Right cardiac atrium (tissue), 5 donors: ENCODE data around the gene DIS3L2. TPM values are rescaled to one million over a fixed set of nuclear protein-coding genes. Genes with fewer than 3 reads are reported as not detected.
"Not testable (repeated sequence)": the region's sequence is repeated elsewhere in the genome, so short reads cannot be mapped to it uniquely, and the experiment has no call there.

ENCODE experiments used
- ATAC-seq, 2 donors: fragments of 200-7000 bp; cut with Tn5 transposase; one replicate each; pipeline versions ENCODE4 v1.8.0 to v1.9.1; 2020; ENCODE audit warnings: moderate library complexity in 2 of 2, mild to moderate bottlenecking in 1 of 2
- DNase-seq, 3 donors: peaks; one replicate each; pipeline ENCODE4 v3.0.0-alpha.2; 2020
- H3K27ac ChIP-seq: one replicate; pipeline ENCODE4 v1.5.1; 2013; ENCODE audit warnings: mild to moderate bottlenecking, low read length, control low read depth, moderate library complexity
- H3K27me3 ChIP-seq: one replicate; pipeline ENCODE4 v1.6.1; 2013; ENCODE audit not compliant: control insufficient read depth, insufficient read depth
- H3K4me1 ChIP-seq: one replicate; pipeline ENCODE4 v1.6.1; 2013; ENCODE audit warnings: low read length; ENCODE audit not compliant: control insufficient read depth, insufficient read depth
- H3K4me3 ChIP-seq: one replicate; pipeline ENCODE4 v1.5.1; 2013; ENCODE audit warnings: low read length, control low read depth
- H3K9me3 ChIP-seq: one replicate; pipeline ENCODE4 v1.6.1; 2013; ENCODE audit warnings: low read length; ENCODE audit not compliant: control insufficient read depth
- WGBS: extraction: QIAGEN DNeasy Blood & Tissue Kit; methylation state at CpG from one replicate; pipeline ENCODE4 v1.1.7; 2013; 5-methylcytosine and 5-hydroxymethylcytosine counted together
- intact Hi-C, 4 donors: fragments of 100-400 bp; cut with DNase I; formaldehyde crosslinking; loops; one replicate each; pipeline versions ENCODE4 v1.11.0 to v1.14.0; 2022 to 2023
- polyA plus RNA-seq: library from polyadenylated mRNA; stranded (reverse); fragments of 200-250 nt; gene quantifications from one replicate; pipeline ENCODE4 v1.2.3, GENCODE V29; 2013
- total RNA-seq, 4 donors: library from RNA; stranded (reverse); fragmentation: NEBNext Ultra II Directional; extraction: Animal tissue kit (Norgen Biotek cat#: 25700); gene quantifications; one replicate each; pipeline ENCODE4 v1.2.1, GENCODE V29; 2021
- donor health status: healthy with polysubstance abuse.
- donor health status: DM: no; HTN: yes; CAD: no.
- donor health status: DM: no; HTN: no; CAD: no.
- donor health status: DM: no; HTN: yes; CAD: no; lungs with severe emphysema.
- donor health status: DM: yes; HTN: yes; CAD: no.

Gene DIS3L2
- total and polyA plus RNA-seq, 5 donors, result 11.0 to 25.4 (median 20.5) TPM

- H3K9me3 ChIP-seq, result no peaks in the 10 kb centered on the region
- 85% methylated on average over 18 of the region's 18 CpGs for WGBS
- peak in 1 of 3 donors; percentile 25 for DNase-seq
- no peak overlapping the region for H3K4me3 ChIP-seq
- no peak overlapping the region for H3K27ac ChIP-seq
- ATAC-seq, result no peak
- no peaks in the 10 kb centered on the region for H3K27me3 ChIP-seq
- intact Hi-C loops, result loop anchor here in 1 of 4 donors (10.0 kb wide), 1 partner anchor 188 kb away; the partner anchor contains the start of genes CHRND and PRSS56
- H3K4me1 ChIP-seq, result no peaks in the 10 kb centered on the region
Measured at GRCh38 chr2:232336981-232337720, 375.6 kb downstream of the DIS3L2 start.

- not testable (repeated sequence) for ATAC-seq, DNase-seq, H3K27ac ChIP-seq, H3K9me3 ChIP-seq, H3K4me3 ChIP-seq, H3K4me1 ChIP-seq, H3K27me3 ChIP-seq
- WGBS, result 93% methylated on average over 9 of the region's 16 CpGs
- intact Hi-C loops, result loop anchor here in 1 of 4 donors (10.0 kb wide), 1 partner anchor 187 kb away; the partner anchor contains the start of genes CHRND and PRSS56
Measured at GRCh38 chr2:232338094-232338758, 376.7 kb downstream of the DIS3L2 start.

- Histone ChIP-seq H3K4me1 (no peaks in the 10 kb centered on the region), H3K9me3 (no peaks in the 10 kb centered on the region), H3K27me3 (no peaks in the 10 kb centered on the region), H3K27ac (no peak overlapping the region), H3K4me3 (no peak overlapping the region)
- DNase-seq, result no peak
- intact Hi-C loops, result loop anchor here in 1 of 4 donors (10.0 kb wide), 1 partner anchor 186 kb away; the partner anchor contains the start of genes CHRND and PRSS56
- ATAC-seq, result peak in 1 of 2 donors; percentile 2
- 91% methylated on average over 7 of the region's 7 CpGs for WGBS
Measured at GRCh38 chr2:232338759-232339106, 377.2 kb downstream of the DIS3L2 start.

GRCh38 chr2:232339121-232340081 lies 377.9 kb downstream of the DIS3L2 start:
- H3K27me3 ChIP-seq, result no peaks in the 10 kb centered on the region
- H3K9me3 ChIP-seq, result no peaks in the 10 kb centered on the region
- H3K4me3 ChIP-seq, result no peak overlapping the region
- intact Hi-C loops, result loop anchor here in 1 of 4 donors (10.0 kb wide), 1 partner anchor 185 kb away; the partner anchor contains the start of genes CHRND and PRSS56
- no peaks in the 10 kb centered on the region for H3K4me1 ChIP-seq
- no peak overlapping the region for H3K27ac ChIP-seq
- ATAC-seq (no peak), DNase-seq (no peak)
- WGBS, result 79% methylated on average over 23 of the region's 23 CpGs

- intact Hi-C loops, result no loop called here
Measured at GRCh38 chr2:232340171-232340935, 378.8 kb downstream of the DIS3L2 start.

GRCh38 chr2:232341061-232341738 lies 379.7 kb downstream of the DIS3L2 start:
- DNase-seq (no peak), ATAC-seq (no peak)
- Histone ChIP-seq H3K4me3 (no peak overlapping the region), H3K27me3 (no peaks in the 10 kb centered on the region), H3K4me1 (no peaks in the 10 kb centered on the region), H3K27ac (no peak overlapping the region), H3K9me3 (no peaks in the 10 kb centered on the region)
- intact Hi-C loops, result no loop called here
- WGBS, result 91% methylated on average over 17 of the region's 17 CpGs

More at GRCh38 chr2:232340171-232340935, 378.8 kb downstream of the DIS3L2 start:
- H3K27me3 ChIP-seq, result no peaks in the 10 kb centered on the region
- ATAC-seq, result no peak
- 93% methylated on average over 14 of the region's 14 CpGs for WGBS
- no peak overlapping the region for H3K4me3 ChIP-seq
- H3K9me3 ChIP-seq, result no peaks in the 10 kb centered on the region
- DNase-seq, result no peak
- H3K27ac ChIP-seq, result no peak overlapping the region
- no peaks in the 10 kb centered on the region for H3K4me1 ChIP-seq

GRCh38 chr2:232341739-232342126 lies 380.2 kb downstream of the DIS3L2 start:
- no peak overlapping the region for H3K27ac ChIP-seq
- WGBS, result 94% methylated on average over 4 of the region's 4 CpGs
- H3K27me3 ChIP-seq, result no peaks in the 10 kb centered on the region
- no peak overlapping the region for H3K4me3 ChIP-seq
- DNase-seq, result no peak
- intact Hi-C loops, result no loop called here
- H3K4me1 ChIP-seq, result no peaks in the 10 kb centered on the region
- no peaks in the 10 kb centered on the region for H3K9me3 ChIP-seq
- no peak for ATAC-seq

- Histone ChIP-seq H3K27ac (no peak overlapping the region), H3K4me3 (no peak overlapping the region), H3K4me1 (no peaks in the 10 kb centered on the region), H3K9me3 (no peaks in the 10 kb centered on the region), H3K27me3 (no peaks in the 10 kb centered on the region)
- ATAC-seq (no peak), DNase-seq (no peak)
- intact Hi-C loops, result no loop called here
- 76% methylated on average over 19 of the region's 19 CpGs for WGBS
Measured at GRCh38 chr2:232342635-232343565, 381.4 kb downstream of the DIS3L2 start.

- Histone ChIP-seq H3K4me1 (no peaks in the 10 kb centered on the region), H3K9me3 (no peaks in the 10 kb centered on the region), H3K27ac (no peak overlapping the region), H3K27me3 (no peaks in the 10 kb centered on the region), H3K4me3 (no peak overlapping the region)
- 69% methylated on average over 6 of the region's 6 CpGs for WGBS
- DNase-seq (peak in 2 of 3 donors; percentile 20 to 29), ATAC-seq (no peak)
- intact Hi-C loops, result no loop called here
Measured at GRCh38 chr2:232343821-232344220, 382.3 kb downstream of the DIS3L2 start.
